Umbilical cord (tissue), 2 donors: ENCODE data around the gene LRRC27. TPM values are rescaled to one million over a fixed set of nuclear protein-coding genes. Genes with fewer than 3 reads are reported as not detected.
A peak's percentile ranks its signal among the peaks of the same experiment; 100 is the strongest.

Source experiments
- DNase-seq: peaks from one replicate; pipeline ENCODE4 v3.0.0-alpha.2; 2015; ENCODE audit warnings: low spot score
- total RNA-seq: library from RNA; depleted of rRNA; stranded (reverse); fragments of >200 nt; gene quantifications from one replicate; pipeline ENCODE4 v1.2.3, GENCODE V29; 2014; ENCODE audit warnings: low replicate concordance; ENCODE audit not compliant: insufficient read depth

LRRC27 gene
- total RNA-seq, 1 donor from 2014 or later, result 4.6 TPM

DNA sequence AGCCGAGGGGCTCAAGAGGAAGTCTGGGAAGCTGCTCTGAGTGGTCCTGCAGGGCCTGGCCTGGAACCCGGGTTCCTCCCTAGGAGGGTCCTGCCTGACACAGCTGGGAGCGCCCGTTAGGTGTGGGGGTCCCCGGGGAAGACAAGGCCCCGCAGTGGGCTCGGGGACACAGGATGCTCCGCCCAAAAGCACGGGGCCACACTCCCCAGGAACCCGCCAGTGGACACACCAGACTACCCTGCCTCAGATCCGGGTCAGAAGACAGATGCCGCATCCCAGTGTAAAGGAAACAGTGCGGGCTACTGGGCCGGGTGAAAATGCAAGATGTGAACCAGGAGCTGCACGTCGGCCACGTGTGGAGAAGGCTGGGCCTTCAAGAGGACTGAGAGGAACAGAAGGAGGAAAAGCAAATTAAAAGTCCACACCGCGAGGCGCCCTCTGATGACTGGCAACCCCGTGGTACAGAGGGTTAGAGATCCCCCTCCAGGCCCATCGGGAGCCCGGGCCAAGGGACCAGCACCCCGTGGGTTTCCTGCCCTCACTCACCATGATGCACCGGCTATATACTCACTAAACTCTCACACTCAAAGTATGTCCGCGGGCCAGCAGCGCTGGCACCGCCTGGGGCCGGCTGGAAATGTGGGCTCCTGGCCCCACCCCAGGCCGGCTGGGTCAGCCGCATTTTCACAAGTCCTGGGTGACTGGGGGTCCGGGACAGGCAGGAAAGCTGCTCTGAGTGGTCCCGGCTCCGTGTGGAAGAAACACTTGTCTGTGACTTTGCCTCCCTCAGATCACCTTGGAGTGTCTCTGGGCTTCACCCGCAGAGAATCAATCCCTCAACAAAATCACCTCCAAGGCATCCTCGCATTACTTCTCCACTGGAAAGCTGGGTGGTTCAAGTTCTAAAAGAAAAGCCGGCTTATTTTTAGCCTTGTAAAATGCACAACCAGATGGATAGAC is 30.3 kb upstream of the LRRC27 start:
- no peak for DNase-seq

GRCh38 chr10:132302421-132303310 is 29.3 kb upstream of the LRRC27 start:
- no peak for DNase-seq

DNA sequence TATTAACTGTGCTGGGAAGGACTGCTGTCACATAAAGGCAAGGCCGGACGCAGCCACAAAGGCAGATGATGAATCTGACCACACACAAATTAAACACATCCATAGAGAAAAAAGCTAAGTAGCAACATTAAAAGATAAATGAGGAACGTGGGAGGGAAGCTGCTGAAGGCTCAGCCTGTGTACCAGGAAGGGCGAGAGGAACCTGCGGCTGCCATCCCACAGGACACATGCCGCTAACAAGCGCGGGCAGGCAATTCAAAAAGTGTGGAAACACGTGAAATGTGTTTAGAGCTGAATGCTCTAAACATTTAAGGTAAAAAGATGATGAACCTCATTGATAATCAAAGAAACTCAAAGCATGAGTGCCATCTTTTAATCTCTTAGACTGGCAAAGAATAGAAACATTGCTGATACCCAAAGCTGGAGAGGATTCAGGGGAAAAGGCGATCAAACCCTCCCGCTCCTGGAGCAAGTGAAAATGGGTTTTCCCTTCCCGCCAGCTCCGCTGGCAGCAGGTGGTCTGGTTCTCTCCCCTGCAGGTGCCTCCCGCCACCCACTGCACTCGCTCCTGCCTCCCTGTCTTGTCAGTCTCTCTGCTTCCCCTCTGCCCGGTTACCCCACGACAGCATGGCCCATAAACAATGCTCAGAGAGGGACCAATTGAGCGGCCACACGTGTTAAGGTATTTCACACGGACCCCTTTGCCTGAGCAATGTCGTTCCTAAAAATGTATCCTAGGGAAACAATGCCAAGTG is 28.5 kb upstream of the LRRC27 start:
- DNase-seq, result no peak

GRCh38 chr10:132304756-132305509 is 27.1 kb upstream of the LRRC27 start:
- DNase-seq, result no peak

GRCh38 chr10:132305654-132306342 is 26.2 kb upstream of the LRRC27 start:
- no peak for DNase-seq

DNA sequence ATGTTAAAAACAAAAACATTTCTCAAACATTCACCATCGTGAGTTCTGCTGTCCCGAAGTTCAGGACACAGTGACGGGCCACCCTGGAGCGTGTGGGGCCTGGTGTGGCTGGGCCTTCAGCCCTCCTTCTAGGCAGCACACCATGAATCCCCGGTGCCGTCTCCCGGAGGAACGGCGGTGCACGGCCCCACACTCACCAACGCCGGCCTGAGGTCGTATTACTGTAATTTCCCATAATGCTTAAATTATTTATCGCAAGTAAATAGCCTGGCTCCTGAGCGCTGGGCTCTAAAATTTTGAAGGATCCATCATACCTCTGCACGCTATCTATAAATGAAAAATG is 25.7 kb upstream of the LRRC27 start:
- DNase-seq, result no peak

DNA sequence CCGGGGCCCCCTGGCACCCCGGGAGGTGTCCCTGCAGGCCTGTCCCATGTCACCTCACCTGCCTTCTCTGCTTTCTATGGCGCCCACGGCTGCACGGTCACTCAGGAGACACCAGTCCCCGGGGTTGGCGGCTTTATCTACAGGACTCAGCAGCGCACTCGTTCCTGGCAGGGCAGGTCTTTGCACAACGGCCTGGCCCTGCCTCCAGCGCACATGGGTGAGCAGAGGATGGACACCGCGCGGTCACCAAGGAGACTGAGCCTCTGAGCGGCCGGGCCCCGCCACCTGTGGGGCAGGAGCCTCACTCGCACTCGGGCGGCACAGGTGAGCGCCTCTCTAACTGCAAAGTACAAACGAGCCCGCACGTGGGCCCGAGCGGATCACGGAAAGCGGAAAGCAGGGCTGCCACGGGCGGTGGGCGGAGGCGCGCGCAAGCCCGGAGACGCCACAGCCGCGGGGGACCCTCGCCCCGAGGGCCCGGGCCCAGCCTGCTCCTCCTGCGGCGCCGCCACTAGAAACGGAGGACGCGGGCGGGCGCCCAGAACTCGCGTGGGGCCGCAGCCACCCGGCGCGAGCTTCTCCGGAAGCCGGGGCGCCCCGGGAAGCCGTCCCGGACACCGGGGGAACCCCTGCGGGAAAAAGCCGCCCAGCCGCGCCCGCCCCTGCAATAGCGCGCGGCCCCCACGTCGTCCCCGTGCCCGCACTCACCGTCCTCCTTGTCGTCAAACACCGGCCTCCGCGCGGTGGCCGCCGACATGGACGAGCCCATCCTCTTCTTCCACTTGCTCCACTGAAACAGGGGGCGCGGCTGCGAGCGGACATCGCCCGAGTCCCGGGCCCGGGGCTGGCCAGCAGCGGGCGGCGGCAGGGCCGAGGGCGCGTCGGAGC is 24.9 kb upstream of the LRRC27 start:
- DNase-seq, result no peak

DNA sequence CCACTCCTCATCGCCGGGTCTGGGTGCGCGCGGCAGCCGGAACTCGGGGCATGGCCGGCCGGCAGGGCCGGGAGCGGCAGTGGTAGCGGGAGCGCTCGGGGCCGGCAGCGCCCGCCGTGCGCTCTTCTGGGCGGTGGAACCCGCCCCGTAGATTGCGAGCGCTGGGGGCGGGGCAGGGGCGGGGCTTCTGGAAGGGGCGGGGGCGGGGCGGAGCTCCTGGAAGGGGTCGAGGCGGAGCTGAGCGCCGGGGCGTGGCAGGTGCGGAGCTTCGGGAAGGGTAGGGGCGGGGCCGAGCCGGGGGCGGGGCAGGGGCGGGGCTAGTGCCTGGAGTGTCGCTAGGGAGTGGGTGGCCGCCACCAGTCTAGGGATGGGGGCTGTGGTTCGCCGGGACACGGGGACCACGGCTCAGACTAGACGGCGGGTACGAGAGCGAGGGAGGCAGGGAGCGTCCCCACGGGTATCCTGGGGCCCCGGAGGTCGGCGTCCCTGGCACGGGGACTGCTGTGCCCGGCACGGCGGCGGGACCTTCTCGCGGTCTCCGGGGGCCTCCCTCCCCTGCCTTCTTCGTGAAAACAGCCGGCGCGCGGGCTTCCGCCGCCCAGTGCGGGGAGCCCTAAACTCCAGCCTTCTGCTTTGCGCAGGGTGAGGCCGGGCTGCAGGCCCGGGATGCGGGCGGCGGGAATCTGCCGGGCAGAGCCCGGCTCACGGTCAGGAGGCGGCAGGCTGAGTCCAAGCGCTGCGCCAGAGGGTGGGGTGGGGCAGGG is 24.0 kb upstream of the LRRC27 start, which contains the start of gene STK32C:
STK32C (minus strand) TSS at position 128 of the 764 bp plus-strand sequence; CDS start at position 11, 117 bp downstream.
- DNase-seq, result peak; percentile 87

DNA sequence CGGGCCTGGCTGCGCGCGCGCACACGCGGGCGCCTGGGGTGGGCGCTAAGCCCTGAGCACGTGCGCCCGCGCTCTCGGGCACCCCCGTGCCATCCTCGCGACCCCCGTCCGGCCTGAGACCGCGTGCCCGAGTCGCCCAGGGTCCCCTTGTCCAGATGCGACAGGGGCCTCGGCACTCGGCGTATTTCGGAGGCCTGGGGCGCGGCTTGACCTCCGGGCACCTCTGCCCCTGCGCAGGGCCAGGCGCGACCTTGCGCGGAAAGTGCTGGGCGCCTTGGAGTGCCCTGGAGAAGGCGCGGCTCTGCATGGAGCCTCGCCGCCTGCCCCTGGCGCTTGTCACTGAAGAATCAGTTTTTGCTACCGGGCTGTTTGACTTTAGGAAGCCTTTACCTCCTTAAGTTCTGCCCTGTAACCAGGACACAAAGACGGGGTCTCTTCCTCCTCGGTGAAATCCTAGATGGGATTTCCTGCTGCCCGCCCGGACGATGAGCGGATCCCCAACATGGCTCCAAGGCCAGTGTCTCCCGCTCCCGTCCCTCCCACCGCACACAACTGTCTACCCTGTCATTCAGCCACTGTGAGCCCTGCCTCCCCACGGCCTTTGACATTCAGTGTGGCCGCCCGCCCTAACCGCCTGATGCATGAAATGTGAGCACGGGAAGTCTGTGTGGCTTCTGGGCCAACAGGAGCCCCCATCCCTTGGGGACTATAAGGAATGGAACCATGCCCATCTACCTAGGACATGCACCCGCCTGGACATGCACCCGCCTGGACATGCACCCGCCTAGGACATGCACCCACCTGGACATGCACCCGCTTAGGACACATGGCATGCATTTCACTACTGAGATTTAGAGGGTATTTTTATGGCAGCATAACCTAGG is 23.2 kb upstream of the LRRC27 start:
- no peak for DNase-seq

GRCh38 chr10:132309471-132309865 is 22.5 kb upstream of the LRRC27 start:
- DNase-seq, result no peak

- DNase-seq, result no peak
These were observed 22.0 kb upstream of the LRRC27 start for GRCh38 chr10:132309879-132310591.

DNA sequence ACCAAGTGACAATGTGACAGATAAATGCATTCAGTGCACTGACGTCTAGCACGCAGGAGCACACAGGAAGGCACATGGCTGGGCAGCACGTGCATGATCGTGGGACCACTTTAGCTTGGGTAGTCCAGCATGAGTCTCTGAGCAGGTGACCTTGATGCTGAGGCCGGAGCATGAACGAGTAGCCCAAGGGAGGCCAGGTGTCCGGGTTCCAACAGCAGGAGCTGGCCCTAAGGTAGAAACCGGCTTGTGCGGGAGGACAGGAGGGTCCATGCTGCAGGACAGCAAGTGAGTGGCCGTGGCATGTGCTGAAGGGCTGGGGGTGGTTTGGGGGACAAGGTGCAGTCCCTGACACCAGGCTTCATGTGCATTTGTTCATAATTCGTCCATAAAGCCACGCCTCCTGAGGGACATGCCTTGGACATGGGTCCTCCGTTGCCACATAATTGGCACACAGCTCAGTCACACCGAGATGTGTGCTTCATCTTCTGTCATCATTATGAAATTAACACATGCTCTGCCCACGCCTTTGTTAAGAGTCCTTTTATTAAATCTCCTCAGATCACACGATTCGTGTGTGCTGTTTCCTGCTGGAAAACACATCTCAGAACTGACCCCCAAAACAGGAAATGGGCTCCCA is 21.2 kb upstream of the LRRC27 start:
- no peak for DNase-seq

GRCh38 chr10:132311338-132311939 is 20.6 kb upstream of the LRRC27 start:
- DNase-seq, result no peak

- DNase-seq, result no peak
These were observed 18.7 kb upstream of the LRRC27 start for GRCh38 chr10:132313305-132313704.

DNA sequence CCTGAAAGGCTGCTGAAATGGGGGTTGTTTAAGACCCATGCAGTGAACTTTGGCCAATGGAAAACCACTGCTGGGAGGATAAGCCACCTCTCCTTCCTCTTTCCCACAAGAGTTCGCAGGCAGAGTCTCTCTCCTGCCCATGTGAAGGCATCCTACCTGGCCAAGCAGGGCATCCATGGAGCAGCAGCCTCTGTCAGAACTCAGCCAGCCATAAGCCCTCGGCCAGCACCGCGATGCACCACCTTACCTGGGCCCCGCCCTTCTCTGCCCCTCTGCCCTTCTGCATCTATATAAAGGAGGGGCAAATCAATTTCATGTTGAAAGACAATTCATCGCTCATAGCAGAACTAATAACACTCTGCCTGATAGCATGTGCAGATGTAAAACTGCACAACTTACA is 18.1 kb upstream of the LRRC27 start:
- DNase-seq, result no peak

GRCh38 chr10:132314336-132314735 is 17.7 kb upstream of the LRRC27 start:
- no peak for DNase-seq
